SK-N-SH (cell line): ENCODE data around the gene C9orf43. TPM values are rescaled to one million over a fixed set of nuclear protein-coding genes. Genes with fewer than 3 reads are reported as not detected.

ENCODE experiments used
- CTCF ChIA-PET: fragments of 300-600, 350-600 bp; formaldehyde crosslinking; extraction: SDS; loops from one replicate; lab custom pipeline; 2021; lab: Yijun Ruan, JAX
- POLR2A ChIA-PET: fragments of 350-600 bp; sonication (Branson Sonifier 250); formaldehyde crosslinking; extraction: SDS; loops from one replicate; lab custom pipeline; 2020; ENCODE audit warnings: antibody characterized with exemption, inconsistent platforms; lab: Yijun Ruan, JAX
- DNase-seq: peaks from one replicate; pipeline ENCODE4 v3.0.0; 2012
- H2AFZ ChIP-seq: fragments of 200-600 bp; sonication (generic); 2 replicates; pipeline ENCODE4 v1.8.1; 2016; ENCODE audit warnings: antibody characterized with exemption, mild to moderate bottlenecking, low read depth
- H3F3A ChIP-seq: fragments of 200-600 bp; sonication (generic); replicated peaks from 2 replicates; pipeline ENCODE3; 2016; ENCODE audit warnings: antibody characterized with exemption, mild to moderate bottlenecking; ENCODE audit not compliant: insufficient read depth
- H3K27ac ChIP-seq, 2 experiments: fragments of 200-500 bp in 1 of 2; fragments of 200-600 bp in 1 of 2; sonication (Bioruptor generic) in 1 of 2; sonication (generic), shearing (Covaris generic) in 1 of 2; 2 replicates each; pipeline versions ENCODE4 v1.5.1 to v1.6.1; 2014 to 2016; ENCODE audit warnings: low read depth in 2 of 2, inconsistent platforms in 1 of 2, low read length in 1 of 2, mild to moderate bottlenecking in 1 of 2, mixed read lengths in 1 of 2
- H3K27me3 ChIP-seq: fragments of 200-600 bp; sonication (generic), shearing (Covaris generic); 2 replicates; pipeline ENCODE4 v1.6.1; 2016; ENCODE audit warnings: mixed run types; ENCODE audit not compliant: insufficient read depth
- H3K36me3 ChIP-seq, 2 experiments: fragments of 200-500 bp in 1 of 2; fragments of 200-600 bp in 1 of 2; sonication (Bioruptor generic) in 1 of 2; sonication (generic) in 1 of 2; replicated peaks in 1 of 2; 2 replicates each; pipeline versions ENCODE3 to v1.5.1; 2014 to 2016; ENCODE audit warnings: low read length in 1 of 2, mild to moderate bottlenecking in 1 of 2; ENCODE audit not compliant: insufficient read depth in 2 of 2, control insufficient read depth in 1 of 2
- H3K4me1 ChIP-seq, 2 experiments: fragments of 200-500 bp in 1 of 2; fragments of 200-600 bp in 1 of 2; sonication (Bioruptor generic) in 1 of 2; sonication (generic), shearing (Covaris generic) in 1 of 2; 2 replicates each; pipeline versions ENCODE4 v1.5.1 to v1.6.1; 2014 to 2016; ENCODE audit warnings: low read depth in 1 of 2, low read length in 1 of 2, mixed run types in 1 of 2; ENCODE audit not compliant: insufficient read depth in 2 of 2, control insufficient read depth in 1 of 2
- H3K4me2 ChIP-seq: fragments of 200-600 bp; sonication (generic), shearing (Covaris generic); 2 replicates; pipeline ENCODE4 v1.6.1; 2017; ENCODE audit warnings: mixed run types
- H3K4me3 ChIP-seq, 2 experiments: fragments of 200-500 bp in 1 of 2; fragments of 200-600 bp in 1 of 2; sonication (Bioruptor generic) in 1 of 2; sonication (generic), shearing (Covaris generic) in 1 of 2; 2 replicates each; pipeline versions ENCODE4 v1.5.1 to v1.8.1; 2014 to 2016; ENCODE audit warnings: low read depth in 2 of 2, inconsistent platforms in 1 of 2, low read length in 1 of 2, mild to moderate bottlenecking in 1 of 2, mixed read lengths in 1 of 2, moderate library complexity in 1 of 2
- H3K79me2 ChIP-seq: fragments of 200-600 bp; sonication (generic); 2 replicates; pipeline ENCODE4 v1.8.1; 2017; ENCODE audit warnings: mild to moderate bottlenecking; ENCODE audit not compliant: insufficient read depth
- H3K9ac ChIP-seq: fragments of 200-600 bp; sonication (generic); 2 replicates; pipeline ENCODE4 v1.6.1; 2017; ENCODE audit warnings: mixed run types
- H3K9me2 ChIP-seq: fragments of 200-600 bp; sonication (generic); 2 replicates; pipeline ENCODE4 v1.6.1; 2017; ENCODE audit warnings: mixed run types
- H3K9me3 ChIP-seq: fragments of 200-600 bp; sonication (generic); 2 replicates; pipeline ENCODE4 v1.6.1; 2017; ENCODE audit warnings: mixed run types, mild to moderate bottlenecking, moderate library complexity
- H4K20me1 ChIP-seq: fragments of 200-600 bp; sonication (generic); 2 replicates; pipeline ENCODE4 v1.6.1; 2017; ENCODE audit warnings: mild to moderate bottlenecking, mixed run types; ENCODE audit not compliant: insufficient read depth
- FOXM1 ChIP-seq: IDR thresholded peaks from 2 replicates; pipeline ENCODE4 v1.4.0; 2012; ENCODE audit warnings: low read depth, mild to moderate bottlenecking
- NFIC ChIP-seq: IDR thresholded peaks from 2 replicates; pipeline ENCODE4 v1.4.0; 2012; ENCODE audit warnings: borderline replicate concordance
- SIN3A ChIP-seq: IDR thresholded peaks from 2 replicates; pipeline ENCODE4 v1.6.1; 2012; ENCODE audit warnings: low read depth, mild to moderate bottlenecking, low read length, moderate library complexity, borderline replicate concordance
- TAF1 ChIP-seq: IDR thresholded peaks from 2 replicates; pipeline ENCODE4 v1.6.1; 2012; ENCODE audit warnings: low read depth, mild to moderate bottlenecking, low read length, moderate library complexity, borderline replicate concordance
- TCF12 ChIP-seq: IDR thresholded peaks from 2 replicates; pipeline ENCODE4 v1.4.0; 2012
- TEAD4 ChIP-seq: IDR thresholded peaks from 2 replicates; pipeline ENCODE4 v1.4.0; 2012; ENCODE audit warnings: mild to moderate bottlenecking, borderline replicate concordance; ENCODE audit not compliant: insufficient read depth
- YY1 ChIP-seq: IDR thresholded peaks from 2 replicates; pipeline ENCODE4 v1.4.0; 2012; ENCODE audit warnings: low read depth, mild to moderate bottlenecking
- WGBS: methylation state at CpG from one replicate; pipeline ENCODE4 v1.1.6; 2017; ENCODE audit warnings: low lambda C conversion rate; 5-methylcytosine and 5-hydroxymethylcytosine counted together
- polyA plus RNA-seq, 3 experiments: library from polyadenylated mRNA; depleted of rRNA; stranded (reverse); fragments of >200 nt; gene quantifications; 2 replicates each; pipeline ENCODE4 v1.2.3, GENCODE V29; 2012
- TF ChIP-seq, protein P1 (sequence below): IDR thresholded peaks from 2 replicates; pipeline ENCODE4; 2012
- TF ChIP-seq, protein P2 (sequence below): IDR thresholded peaks from 2 replicates; pipeline ENCODE4 v1.4.0; 2012; ENCODE audit warnings: low read depth, borderline replicate concordance
- TF ChIP-seq, protein P3 (sequence below): IDR thresholded peaks from 2 replicates; pipeline ENCODE4 v1.4.0; 2012; ENCODE audit warnings: low read depth, borderline replicate concordance
- TF ChIP-seq, protein P4 (sequence below): IDR thresholded peaks from 2 replicates; pipeline ENCODE4 v1.6.1; 2012; ENCODE audit warnings: mild to moderate bottlenecking, low read depth, low read length, moderate library complexity

C9orf43 gene
- polyA plus RNA-seq, 1 of the 3 experiments (the other 2 are of a cell fraction), result 0.58 TPM

DNA sequence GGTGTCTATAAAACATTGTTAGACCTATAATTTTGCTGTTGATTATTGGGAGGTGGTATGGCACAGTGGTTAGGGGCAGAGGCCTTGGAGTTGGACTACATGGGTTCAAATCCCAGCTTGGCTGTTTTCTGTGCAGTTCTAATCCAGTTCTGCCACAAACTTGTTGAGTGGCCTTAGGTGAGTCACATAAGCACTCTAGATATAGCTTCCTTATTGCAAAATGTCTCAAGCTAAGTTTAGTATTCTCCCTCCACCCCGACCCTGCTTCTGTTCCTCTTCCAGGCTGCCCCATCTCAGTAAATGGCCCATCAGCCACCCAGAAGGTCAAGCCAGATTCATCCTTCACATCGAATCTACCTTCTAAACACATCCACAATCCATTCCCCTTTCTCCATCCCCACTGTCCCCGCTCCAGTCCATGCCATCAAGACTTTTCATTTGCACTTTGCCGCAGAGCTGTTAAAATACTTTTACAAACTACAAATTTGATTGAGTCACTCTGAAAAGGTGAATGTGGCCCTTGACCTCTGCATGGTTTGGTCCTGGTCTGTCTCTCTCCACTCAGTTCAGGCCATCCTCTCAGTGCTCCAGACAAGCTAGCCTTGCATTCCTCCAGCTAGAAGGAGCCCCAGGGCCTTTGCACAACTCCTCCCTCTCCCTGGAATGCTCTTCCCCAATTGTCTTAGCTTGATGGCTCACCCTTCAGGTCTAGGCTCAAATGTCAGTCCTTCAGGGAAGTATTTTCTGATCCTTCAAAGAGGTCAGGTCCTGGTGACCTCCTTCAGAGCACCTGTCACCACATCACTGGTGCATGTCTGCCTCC is 23.8 kb upstream of the C9orf43 start:
- H3K36me3 ChIP-seq, result peaks cover 0 to 18% of the 10 kb centered on the region in 2 experiments
- POLR2A ChIA-PET, result interaction anchor here (0.6 kb wide), 1 partner anchor 142 kb away, joined by 3 read pairs; no protein-coding TSS in a partner anchor
- WGBS, result 91% methylated on average over 4 of the region's 4 CpGs
- no peaks in the 10 kb centered on the region for H3K27me3 ChIP-seq
- no peak overlapping the region for H2AFZ ChIP-seq
- H3K9ac ChIP-seq, result no peak overlapping the region
- CTCF ChIA-PET, result interaction anchor here (0.7 kb wide), 1 partner anchor 186 kb away, joined by 3 read pairs; no protein-coding TSS in a partner anchor
- H3K4me2 ChIP-seq, result no peak overlapping the region
- H3F3A ChIP-seq, result no peaks in the 10 kb centered on the region
- H3K9me3 ChIP-seq, result no peaks in the 10 kb centered on the region
- no peak overlapping the region for H3K4me3 ChIP-seq
- no peaks in the 10 kb centered on the region for H3K4me1 ChIP-seq
- TF ChIP-seq, protein P1, sequence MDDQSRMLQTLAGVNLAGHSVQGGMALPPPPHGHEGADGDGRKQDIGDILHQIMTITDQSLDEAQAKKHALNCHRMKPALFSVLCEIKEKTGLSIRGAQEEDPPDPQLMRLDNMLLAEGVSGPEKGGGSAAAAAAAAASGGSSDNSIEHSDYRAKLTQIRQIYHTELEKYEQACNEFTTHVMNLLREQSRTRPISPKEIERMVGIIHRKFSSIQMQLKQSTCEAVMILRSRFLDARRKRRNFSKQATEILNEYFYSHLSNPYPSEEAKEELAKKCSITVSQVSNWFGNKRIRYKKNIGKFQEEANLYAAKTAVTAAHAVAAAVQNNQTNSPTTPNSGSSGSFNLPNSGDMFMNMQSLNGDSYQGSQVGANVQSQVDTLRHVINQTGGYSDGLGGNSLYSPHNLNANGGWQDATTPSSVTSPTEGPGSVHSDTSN, result no peak
- TF ChIP-seq, protein P2, sequence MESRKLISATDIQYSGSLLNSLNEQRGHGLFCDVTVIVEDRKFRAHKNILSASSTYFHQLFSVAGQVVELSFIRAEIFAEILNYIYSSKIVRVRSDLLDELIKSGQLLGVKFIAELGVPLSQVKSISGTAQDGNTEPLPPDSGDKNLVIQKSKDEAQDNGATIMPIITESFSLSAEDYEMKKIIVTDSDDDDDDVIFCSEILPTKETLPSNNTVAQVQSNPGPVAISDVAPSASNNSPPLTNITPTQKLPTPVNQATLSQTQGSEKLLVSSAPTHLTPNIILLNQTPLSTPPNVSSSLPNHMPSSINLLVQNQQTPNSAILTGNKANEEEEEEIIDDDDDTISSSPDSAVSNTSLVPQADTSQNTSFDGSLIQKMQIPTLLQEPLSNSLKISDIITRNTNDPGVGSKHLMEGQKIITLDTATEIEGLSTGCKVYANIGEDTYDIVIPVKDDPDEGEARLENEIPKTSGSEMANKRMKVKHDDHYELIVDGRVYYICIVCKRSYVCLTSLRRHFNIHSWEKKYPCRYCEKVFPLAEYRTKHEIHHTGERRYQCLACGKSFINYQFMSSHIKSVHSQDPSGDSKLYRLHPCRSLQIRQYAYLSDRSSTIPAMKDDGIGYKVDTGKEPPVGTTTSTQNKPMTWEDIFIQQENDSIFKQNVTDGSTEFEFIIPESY, result no peak
- H4K20me1 ChIP-seq, result no peaks in the 10 kb centered on the region
- no peaks in the 10 kb centered on the region for H3K9me2 ChIP-seq
- no peaks in the 10 kb centered on the region for H3K79me2 ChIP-seq
- no peak overlapping the region for H3K27ac ChIP-seq
- no peak for DNase-seq

DNA sequence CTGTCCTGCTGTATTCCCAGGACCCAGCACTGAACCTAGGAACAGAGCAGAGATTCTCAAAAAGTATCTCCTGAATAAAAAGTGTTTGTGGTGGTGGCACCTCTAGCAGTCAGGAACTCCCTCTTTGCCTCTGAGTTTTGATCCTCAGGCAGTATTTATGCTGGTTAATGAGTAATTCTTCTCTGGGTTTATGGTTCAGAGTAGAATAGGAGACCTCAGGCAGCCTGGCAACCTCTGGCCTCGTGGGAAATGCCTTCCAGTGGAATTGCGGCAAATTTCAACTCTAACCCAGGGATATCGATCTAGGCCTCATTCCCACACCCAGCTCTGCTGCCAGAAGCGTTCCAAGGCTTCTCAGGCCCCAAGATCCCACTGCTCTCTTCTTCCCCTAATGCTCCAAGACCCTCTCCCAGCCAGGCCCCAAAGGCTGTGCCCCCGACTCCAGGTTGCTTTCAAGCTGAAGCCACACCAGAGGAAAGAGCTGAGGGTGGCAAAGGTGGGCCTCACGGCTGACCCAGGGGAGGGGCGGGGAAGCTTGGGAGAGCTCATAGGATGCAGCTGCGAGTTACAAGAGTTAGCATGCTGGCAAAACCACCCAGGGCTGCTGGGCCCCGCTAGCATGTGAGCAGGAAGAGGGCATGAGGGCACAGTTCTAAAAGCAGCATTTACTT is 22.9 kb upstream of the C9orf43 start:
- DNase-seq, result no peak
- Histone ChIP-seq H3F3A (no peaks in the 10 kb centered on the region), H2AFZ (no peak overlapping the region), H3K79me2 (no peaks in the 10 kb centered on the region), H3K9ac (no peak overlapping the region), H3K4me1 (no peaks in the 10 kb centered on the region), H3K36me3 (peaks cover 4 to 18% of the 10 kb centered on the region in 2 experiments), H4K20me1 (no peaks in the 10 kb centered on the region), H3K9me2 (no peaks in the 10 kb centered on the region), H3K4me2 (no peak overlapping the region), H3K27me3 (no peaks in the 10 kb centered on the region), H3K9me3 (no peaks in the 10 kb centered on the region), H3K27ac (no peak overlapping the region), H3K4me3 (no peak overlapping the region)
- CTCF ChIA-PET, result interaction anchor here (0.7 to 1.0 kb wide), 2 partner anchors 204 to 267 kb away, joined by 3 read pairs; no protein-coding TSS in a partner anchor
- 94% methylated on average over 8 of the region's 9 CpGs for WGBS
- TF ChIP-seq TAF1, result no peak
- TF ChIP-seq TEAD4, result no peak
- no peak for TF ChIP-seq YY1
- TF ChIP-seq SIN3A, result no peak
- no peak for TF ChIP-seq FOXM1
- no peak for TF ChIP-seq NFIC
- TF ChIP-seq, protein P3, sequence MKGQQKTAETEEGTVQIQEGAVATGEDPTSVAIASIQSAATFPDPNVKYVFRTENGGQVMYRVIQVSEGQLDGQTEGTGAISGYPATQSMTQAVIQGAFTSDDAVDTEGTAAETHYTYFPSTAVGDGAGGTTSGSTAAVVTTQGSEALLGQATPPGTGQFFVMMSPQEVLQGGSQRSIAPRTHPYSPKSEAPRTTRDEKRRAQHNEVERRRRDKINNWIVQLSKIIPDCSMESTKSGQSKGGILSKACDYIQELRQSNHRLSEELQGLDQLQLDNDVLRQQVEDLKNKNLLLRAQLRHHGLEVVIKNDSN, result no peak
- TF ChIP-seq TCF12, result no peak
- TF ChIP-seq, protein P2, result no peak
- TF ChIP-seq, protein P4, sequence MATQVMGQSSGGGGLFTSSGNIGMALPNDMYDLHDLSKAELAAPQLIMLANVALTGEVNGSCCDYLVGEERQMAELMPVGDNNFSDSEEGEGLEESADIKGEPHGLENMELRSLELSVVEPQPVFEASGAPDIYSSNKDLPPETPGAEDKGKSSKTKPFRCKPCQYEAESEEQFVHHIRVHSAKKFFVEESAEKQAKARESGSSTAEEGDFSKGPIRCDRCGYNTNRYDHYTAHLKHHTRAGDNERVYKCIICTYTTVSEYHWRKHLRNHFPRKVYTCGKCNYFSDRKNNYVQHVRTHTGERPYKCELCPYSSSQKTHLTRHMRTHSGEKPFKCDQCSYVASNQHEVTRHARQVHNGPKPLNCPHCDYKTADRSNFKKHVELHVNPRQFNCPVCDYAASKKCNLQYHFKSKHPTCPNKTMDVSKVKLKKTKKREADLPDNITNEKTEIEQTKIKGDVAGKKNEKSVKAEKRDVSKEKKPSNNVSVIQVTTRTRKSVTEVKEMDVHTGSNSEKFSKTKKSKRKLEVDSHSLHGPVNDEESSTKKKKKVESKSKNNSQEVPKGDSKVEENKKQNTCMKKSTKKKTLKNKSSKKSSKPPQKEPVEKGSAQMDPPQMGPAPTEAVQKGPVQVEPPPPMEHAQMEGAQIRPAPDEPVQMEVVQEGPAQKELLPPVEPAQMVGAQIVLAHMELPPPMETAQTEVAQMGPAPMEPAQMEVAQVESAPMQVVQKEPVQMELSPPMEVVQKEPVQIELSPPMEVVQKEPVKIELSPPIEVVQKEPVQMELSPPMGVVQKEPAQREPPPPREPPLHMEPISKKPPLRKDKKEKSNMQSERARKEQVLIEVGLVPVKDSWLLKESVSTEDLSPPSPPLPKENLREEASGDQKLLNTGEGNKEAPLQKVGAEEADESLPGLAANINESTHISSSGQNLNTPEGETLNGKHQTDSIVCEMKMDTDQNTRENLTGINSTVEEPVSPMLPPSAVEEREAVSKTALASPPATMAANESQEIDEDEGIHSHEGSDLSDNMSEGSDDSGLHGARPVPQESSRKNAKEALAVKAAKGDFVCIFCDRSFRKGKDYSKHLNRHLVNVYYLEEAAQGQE, result no peak
- POLR2A ChIA-PET, result interaction anchor here (0.6 kb wide), 1 partner anchor 142 kb away, joined by 3 read pairs; no protein-coding TSS in a partner anchor
